ENCODE measurements around the gene DOCK2.

DNA sequence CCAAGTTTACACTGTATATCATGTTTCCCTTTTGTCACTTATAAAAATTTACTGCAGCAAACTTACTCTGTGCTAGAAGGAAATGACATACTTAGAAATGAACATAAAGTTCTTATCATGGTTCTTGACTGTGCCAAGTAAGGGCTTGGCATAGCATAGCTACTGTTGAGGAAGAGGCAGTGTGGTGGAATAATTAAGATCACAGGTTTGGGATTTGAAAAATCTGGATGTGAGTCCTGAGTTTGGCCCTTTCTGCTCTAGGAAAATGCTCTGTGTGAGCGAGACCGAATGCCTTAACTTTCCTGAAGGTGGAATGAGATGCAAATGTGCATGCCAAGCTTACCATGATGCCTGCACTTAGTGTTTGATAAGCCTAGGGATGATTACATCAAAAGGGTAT, 243.7 kb downstream of the DOCK2 start:
- TF ChIP-seq, protein P1, sequence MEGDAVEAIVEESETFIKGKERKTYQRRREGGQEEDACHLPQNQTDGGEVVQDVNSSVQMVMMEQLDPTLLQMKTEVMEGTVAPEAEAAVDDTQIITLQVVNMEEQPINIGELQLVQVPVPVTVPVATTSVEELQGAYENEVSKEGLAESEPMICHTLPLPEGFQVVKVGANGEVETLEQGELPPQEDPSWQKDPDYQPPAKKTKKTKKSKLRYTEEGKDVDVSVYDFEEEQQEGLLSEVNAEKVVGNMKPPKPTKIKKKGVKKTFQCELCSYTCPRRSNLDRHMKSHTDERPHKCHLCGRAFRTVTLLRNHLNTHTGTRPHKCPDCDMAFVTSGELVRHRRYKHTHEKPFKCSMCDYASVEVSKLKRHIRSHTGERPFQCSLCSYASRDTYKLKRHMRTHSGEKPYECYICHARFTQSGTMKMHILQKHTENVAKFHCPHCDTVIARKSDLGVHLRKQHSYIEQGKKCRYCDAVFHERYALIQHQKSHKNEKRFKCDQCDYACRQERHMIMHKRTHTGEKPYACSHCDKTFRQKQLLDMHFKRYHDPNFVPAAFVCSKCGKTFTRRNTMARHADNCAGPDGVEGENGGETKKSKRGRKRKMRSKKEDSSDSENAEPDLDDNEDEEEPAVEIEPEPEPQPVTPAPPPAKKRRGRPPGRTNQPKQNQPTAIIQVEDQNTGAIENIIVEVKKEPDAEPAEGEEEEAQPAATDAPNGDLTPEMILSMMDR (IDR thresholded peaks at IDR 0.05) = no peak
- TF ChIP-seq EZH2 (IDR thresholded peaks at IDR 0.05) = no peak

All from neural progenitor cell (in vitro differentiated cells).